ENCODE results near the gene DNTT.

The DNTT gene

DNA sequence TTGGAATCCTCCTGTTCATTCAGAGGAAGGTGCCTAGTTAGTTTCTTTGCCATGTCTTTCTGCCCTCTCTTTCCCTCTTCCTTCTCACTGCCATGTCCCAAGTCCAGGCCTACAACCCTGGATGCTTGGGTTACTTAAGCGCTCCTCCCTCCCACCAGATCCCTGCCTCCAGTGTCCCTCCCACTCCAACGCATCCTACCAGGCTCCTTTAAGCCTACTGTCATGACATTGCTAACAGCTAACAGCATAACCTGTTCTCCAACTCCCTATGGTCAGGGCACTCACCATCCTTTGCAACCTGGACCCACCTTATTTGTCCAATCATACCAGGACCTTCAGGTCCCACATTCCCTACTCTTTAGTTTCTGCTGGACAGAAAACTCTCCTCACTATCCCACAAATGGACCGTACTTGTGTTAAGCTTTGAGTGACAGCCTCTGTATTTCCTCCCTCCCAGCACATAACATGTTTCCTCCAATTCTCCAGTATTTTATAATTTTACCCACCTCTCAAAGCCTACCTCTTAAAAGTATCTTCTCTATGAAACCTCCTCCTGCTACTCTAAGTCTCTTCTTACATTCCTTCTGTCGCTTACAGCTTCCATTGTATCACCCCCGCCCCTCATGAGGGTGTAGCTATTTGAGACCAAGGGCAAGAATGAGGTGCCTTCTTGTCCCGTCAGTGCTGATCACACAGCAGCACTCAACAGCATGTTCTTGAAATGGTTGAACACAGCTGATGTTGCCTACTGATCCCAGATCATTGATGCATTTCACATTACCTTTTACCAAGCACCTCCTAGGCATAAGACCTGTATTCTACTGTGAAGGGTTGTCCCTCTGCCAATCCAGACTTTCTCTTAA is 34.6 kb upstream of the DNTT start:
- peak; percentile 25 for DNase-seq (ENCODE audit: low read depth)
- H3K4me3 ChIP-seq (ENCODE audit: low read length): peak overlapping the region; percentile 73
- TF ChIP-seq, protein P1, sequence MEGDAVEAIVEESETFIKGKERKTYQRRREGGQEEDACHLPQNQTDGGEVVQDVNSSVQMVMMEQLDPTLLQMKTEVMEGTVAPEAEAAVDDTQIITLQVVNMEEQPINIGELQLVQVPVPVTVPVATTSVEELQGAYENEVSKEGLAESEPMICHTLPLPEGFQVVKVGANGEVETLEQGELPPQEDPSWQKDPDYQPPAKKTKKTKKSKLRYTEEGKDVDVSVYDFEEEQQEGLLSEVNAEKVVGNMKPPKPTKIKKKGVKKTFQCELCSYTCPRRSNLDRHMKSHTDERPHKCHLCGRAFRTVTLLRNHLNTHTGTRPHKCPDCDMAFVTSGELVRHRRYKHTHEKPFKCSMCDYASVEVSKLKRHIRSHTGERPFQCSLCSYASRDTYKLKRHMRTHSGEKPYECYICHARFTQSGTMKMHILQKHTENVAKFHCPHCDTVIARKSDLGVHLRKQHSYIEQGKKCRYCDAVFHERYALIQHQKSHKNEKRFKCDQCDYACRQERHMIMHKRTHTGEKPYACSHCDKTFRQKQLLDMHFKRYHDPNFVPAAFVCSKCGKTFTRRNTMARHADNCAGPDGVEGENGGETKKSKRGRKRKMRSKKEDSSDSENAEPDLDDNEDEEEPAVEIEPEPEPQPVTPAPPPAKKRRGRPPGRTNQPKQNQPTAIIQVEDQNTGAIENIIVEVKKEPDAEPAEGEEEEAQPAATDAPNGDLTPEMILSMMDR (IDR thresholded peaks at IDR 0.05; ENCODE audit: insufficient read depth, low read depth, low read length, missing control alignments): no peak

DNA sequence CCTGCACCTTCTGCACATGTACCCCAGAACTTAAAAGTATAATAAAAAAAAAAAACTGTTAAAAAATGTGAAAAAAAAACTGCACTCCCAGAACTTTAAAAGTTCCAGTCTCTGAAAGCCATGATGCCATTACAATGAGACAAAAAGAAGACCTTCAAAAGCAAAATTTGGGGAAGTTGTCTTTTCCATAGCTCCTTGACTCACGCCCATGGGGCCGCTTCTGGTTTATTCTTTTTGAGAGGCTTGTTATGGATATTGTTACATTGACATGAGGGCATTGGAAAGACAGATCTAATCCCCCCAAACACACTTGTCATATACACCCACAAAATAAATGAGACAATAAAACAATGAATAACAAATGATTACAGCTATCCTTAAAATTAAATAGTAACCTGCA is 33.7 kb upstream of the DNTT start:
- no peak for DNase-seq (ENCODE audit: low read depth)
- TF ChIP-seq, protein P1 (IDR thresholded peaks at IDR 0.05; ENCODE audit: insufficient read depth, low read depth, low read length, missing control alignments): no peak
- H3K4me3 ChIP-seq (ENCODE audit: low read length): peak overlapping the region; percentile 73

DNA sequence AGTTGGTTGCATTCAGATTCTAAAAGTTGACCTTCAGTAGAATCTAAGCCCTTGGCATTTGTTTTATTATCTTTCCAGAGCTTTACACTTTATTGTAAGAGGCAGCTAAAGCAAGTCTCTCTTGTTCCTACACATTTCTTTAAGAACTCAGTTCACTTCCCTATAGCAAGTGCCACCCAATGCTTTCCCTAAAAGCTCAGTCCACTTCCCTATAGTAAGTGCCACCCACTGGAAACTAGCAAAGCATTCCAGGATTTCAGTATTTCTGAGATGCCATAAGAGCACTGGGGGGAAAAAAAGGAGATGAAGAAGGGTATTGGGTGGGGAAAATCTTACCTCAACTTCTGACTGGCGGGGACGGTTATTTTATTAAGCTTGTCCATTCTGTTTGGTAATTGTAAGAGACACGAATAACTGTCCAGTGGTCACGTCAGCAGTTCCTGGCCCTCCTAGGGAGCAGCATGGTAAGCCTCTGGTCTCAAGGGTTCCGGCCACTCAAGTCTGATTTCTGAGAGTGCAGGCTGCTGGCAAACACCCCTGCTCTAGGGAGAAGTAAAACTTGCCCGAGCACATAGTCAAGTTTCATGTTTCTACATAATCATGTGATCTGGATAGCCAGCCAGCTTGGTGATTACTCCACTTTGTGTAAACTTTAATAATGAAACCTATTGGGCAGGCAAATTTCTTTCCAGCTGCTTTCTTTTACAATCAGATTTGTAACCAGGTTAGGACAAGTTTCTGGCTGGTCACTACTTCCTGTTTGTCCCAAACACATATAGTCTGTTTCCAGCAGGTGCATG is 33.0 kb upstream of the DNTT start, which contains the start of gene BLNK:
BLNK (minus strand) TSS at position 554 of the 800 bp plus-strand sequence; CDS start at position 383, 171 bp downstream.
- peak; percentile 90 for DNase-seq (ENCODE audit: low read depth)
- peak within 1 kb of the TSS; percentile 73 for H3K4me3 ChIP-seq (ENCODE audit: low read length)
- TF ChIP-seq, protein P1 (IDR thresholded peaks at IDR 0.05; ENCODE audit: insufficient read depth, low read depth, low read length, missing control alignments): no peak

DNA sequence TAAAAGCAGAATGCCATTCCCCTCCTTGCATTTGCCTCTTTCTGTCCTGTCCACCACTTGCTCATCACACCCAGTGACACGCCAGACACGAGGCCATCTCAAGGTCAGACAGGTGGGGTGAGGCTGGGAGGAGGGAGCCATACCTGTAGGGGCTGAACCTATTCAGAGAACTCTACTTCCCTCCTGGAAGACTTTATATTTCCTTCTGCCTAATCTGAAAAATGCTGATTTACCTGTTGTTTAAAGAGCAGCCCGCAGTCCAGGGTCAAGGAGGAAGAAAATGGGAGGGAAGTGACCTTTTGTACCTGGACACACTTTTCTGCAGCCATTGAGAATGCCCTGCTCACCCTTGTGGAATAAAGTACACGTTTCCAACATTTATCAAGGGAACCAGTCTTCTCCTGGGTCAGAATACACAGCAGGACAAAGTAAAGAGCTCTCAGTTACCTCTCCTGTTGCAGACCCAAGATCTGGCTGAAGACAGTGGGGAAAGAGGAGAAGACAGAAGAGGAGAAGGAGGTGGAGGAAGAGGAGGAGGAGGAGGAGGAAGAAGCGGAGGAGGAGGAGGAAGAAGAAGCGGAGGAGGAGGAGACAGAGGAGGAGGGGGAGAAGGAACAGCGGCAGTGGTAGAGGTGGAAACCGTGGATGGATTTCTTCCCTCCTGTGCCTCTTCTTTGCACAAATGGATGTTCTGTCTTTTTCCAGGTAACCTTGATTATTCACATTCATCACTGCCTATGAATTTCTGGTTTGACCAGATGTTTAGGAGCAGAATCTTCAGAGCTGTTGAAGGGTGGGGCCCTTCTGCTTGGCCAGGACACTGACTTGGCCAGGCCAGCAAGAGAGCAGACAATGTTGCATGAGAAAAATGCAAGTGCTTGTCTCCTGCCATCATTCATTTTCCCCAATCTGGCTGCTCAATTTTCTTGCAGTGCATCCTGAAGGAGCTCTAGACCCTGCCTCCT is 31.6 kb upstream of the DNTT start:
- peak; percentile 77 for DNase-seq (ENCODE audit: low read depth)
- TF ChIP-seq, protein P1 (IDR thresholded peaks at IDR 0.05; ENCODE audit: insufficient read depth, low read depth, low read length, missing control alignments): no peak
- H3K4me3 ChIP-seq (ENCODE audit: low read length): no peak overlapping the region

DNA sequence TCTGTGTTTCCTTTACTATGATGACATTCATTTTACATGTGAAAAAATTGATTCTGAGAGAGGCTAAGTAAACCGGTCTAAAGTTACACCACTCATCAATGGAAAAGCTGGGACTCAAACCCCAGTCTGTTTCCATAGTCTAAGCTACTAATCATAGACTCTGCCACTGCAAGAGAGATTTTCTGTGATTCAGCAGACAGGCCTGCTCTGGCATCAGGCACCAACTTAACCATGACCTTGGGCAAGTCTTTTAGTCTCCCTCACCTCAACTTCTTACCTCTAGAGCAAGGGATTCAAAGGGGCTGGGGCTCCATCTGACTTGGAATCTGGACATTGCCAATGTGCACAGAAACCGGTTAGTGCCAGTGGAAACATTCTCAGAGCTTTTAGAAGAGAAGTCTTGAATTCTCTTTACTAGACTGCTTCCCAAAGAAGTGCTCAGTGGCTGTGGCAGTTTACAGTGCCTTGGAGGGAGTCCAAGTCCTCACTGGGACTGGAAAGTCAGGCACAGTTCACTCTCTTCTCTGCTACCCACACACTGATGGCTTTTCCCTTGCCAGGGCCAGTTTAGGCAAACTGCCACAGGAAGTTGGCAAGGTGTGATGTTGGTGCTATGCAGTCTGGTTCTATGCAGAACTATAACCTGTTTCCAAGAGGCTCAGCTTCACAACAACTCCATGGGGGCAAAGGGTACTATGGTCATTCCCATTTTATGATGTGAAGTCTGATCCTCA is 28.4 kb upstream of the DNTT start:
- DNase-seq (ENCODE audit: low read depth): peak; percentile 58
- TF ChIP-seq, protein P1 (IDR thresholded peaks at IDR 0.05; ENCODE audit: insufficient read depth, low read depth, low read length, missing control alignments): no peak
- H3K4me3 ChIP-seq (ENCODE audit: low read length): no peak overlapping the region

DNA sequence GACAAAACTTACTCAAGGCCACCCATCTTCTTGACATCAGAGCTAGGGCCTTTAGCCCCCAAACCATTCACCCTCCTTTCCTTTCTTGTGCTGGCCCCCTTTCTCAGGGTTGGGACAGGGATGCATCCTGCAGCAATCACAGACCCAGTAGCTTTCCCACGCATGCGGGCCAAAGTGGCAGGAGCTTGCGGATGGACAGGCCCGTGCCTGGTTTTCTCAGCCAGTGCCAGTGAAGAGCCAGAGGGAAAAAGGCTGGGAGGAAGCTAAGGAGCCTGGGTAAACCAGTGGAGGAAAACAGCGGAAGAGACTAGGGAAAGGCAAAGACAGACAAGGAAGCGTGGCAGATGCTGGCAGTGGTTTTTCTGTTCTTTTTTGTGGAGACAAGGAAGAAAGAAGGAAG is 27.8 kb upstream of the DNTT start:
- no peak overlapping the region for H3K4me3 ChIP-seq (ENCODE audit: low read length)
- TF ChIP-seq, protein P1 (IDR thresholded peaks at IDR 0.05; ENCODE audit: insufficient read depth, low read depth, low read length, missing control alignments): no peak
- DNase-seq (ENCODE audit: low read depth): peak; percentile 10

Measured in epithelial cell of esophagus (primary cell).